HepG2 (cell line): ENCODE results near the gene OR2H1. TPM values are rescaled to one million over a fixed set of nuclear protein-coding genes. Genes with fewer than 3 reads are reported as not detected.

Source experiments
- ATAC-seq: fragments of 200-7000 bp; cut with Tn5 transposase; 3 replicates; pipeline ENCODE4 v1.9.1; 2020; ENCODE audit warnings: mild to moderate bottlenecking, moderate library complexity
- BruUV-seq: library from RNA; stranded (reverse); fragments of 400-500 nt; replicated peaks from 2 replicates; lab custom pipeline; 2021; lab: Mats Ljungman, UMichigan
- CTCF ChIA-PET: fragments of 300-600 bp; formaldehyde crosslinking; extraction: SDS; loops from one replicate; lab custom pipeline; 2021; ENCODE audit warnings: low total read pairs, inconsistent platforms, low intra/inter-chr PET ratio; lab: Yijun Ruan, JAX
- POLR2A ChIA-PET: fragments of 350-600 bp; sonication (Branson Sonifier 250); formaldehyde crosslinking; loops from one replicate; lab custom pipeline; 2020; ENCODE audit warnings: antibody characterized with exemption, inconsistent platforms; lab: Yijun Ruan, JAX
- DNase-seq: peaks from one replicate; pipeline ENCODE4 v3.0.0-alpha.2; 2015; ENCODE audit warnings: low spot score
- FAIRE-seq: peaks from 3 replicates; lab custom pipeline; 2011; peaks lifted over from hg19 to GRCh38; lab: Jason Lieb, UNC
- H2AFZ ChIP-seq: one replicate; pipeline ENCODE4 v1.6.1; 2011; ENCODE audit warnings: low read length, inconsistent platforms
- H3K27ac ChIP-seq: fragments of 300-600 bp; 3 replicates; pipeline ENCODE4 v1.8.0; 2011; ENCODE audit warnings: mixed run types, mild to moderate bottlenecking, mixed read lengths, low read length, inconsistent platforms; ENCODE audit not compliant: insufficient read depth; ENCODE audit errors: extremely low read length
- H3K27me3 ChIP-seq, 2 experiments: fragments of 200-600 bp in 1 of 2; 2 replicates in 1 of 2; 3 replicates in 1 of 2; pipeline versions ENCODE4 v1.6.0 to v1.8.0; 2011; ENCODE audit warnings: low read length in 2 of 2, mild to moderate bottlenecking in 2 of 2, moderate library complexity in 2 of 2, inconsistent platforms in 1 of 2; ENCODE audit not compliant: insufficient read depth in 2 of 2, control insufficient read depth in 1 of 2
- H3K36me3 ChIP-seq, 2 experiments: fragments of 200-600 bp in 1 of 2; replicated peaks in 1 of 2; 2 replicates in 1 of 2; 3 replicates in 1 of 2; pipeline versions ENCODE4 v1.5.1 to v1.8.0; 2011; ENCODE audit warnings: low read length in 2 of 2, inconsistent platforms in 1 of 2; ENCODE audit not compliant: insufficient read depth in 2 of 2, control insufficient read depth in 1 of 2
- H3K4me1 ChIP-seq: 2 replicates; pipeline ENCODE4 v1.5.1; 2012; ENCODE audit warnings: low read length, inconsistent platforms; ENCODE audit not compliant: insufficient read depth
- H3K4me2 ChIP-seq: 2 replicates; pipeline ENCODE4 v1.6.0; 2011; ENCODE audit warnings: low read depth, low read length, inconsistent platforms
- H3K4me3 ChIP-seq, 3 experiments: fragments of 200-600 bp in 1 of 3; sonication (generic), shearing (Covaris generic) in 1 of 3; replicated peaks in 1 of 3; 2 replicates each; pipeline ENCODE4 v1.5.1; 2011 to 2016; ENCODE audit warnings: low read length in 3 of 3, inconsistent platforms in 2 of 3, low read depth in 2 of 3, mild to moderate bottlenecking in 2 of 3, control low read depth in 1 of 3, mixed read lengths in 1 of 3; ENCODE audit not compliant: insufficient read depth in 1 of 3
- H3K79me2 ChIP-seq: one replicate; pipeline ENCODE4 v1.6.1; 2011; ENCODE audit warnings: low read length, inconsistent platforms; ENCODE audit not compliant: insufficient read depth
- H3K9ac ChIP-seq: 2 replicates; pipeline ENCODE4 v1.6.0; 2011; ENCODE audit warnings: mild to moderate bottlenecking, low read depth, low read length, inconsistent platforms; ENCODE audit not compliant: insufficient read depth
- H3K9me3 ChIP-seq: 2 replicates; pipeline ENCODE4 v1.5.1; 2012; ENCODE audit warnings: mild to moderate bottlenecking, low read length
- H4K20me1 ChIP-seq: 2 replicates; pipeline ENCODE4 v1.6.0; 2011; ENCODE audit warnings: inconsistent platforms, mild to moderate bottlenecking, low read length, moderate library complexity; ENCODE audit not compliant: insufficient read depth
- CREB1 ChIP-seq, 2 experiments: fragments of 450-650 bp in 1 of 2; IDR thresholded peaks; 2 replicates each; pipeline ENCODE4 v1.6.1; 2016 to 2017; ENCODE audit warnings: control low read depth in 1 of 2, mild to moderate bottlenecking in 1 of 2, missing compliant biosample characterization in 1 of 2, missing genetic modification characterization in 1 of 2
- IKZF1 ChIP-seq: fragments of 450-650 bp; IDR thresholded peaks from 2 replicates; pipeline ENCODE4 v1.7.1; 2016
- MEF2D ChIP-seq: sonication (generic); formaldehyde crosslinking; IDR thresholded peaks from 2 replicates; pipeline ENCODE4 v1.5.1; 2020; ENCODE audit warnings: mild to moderate bottlenecking, missing genetic modification reagents
- NONO ChIP-seq, 2 experiments: fragments of 450-650 bp in 1 of 2; sonication (generic) in 1 of 2; formaldehyde crosslinking in 1 of 2; IDR thresholded peaks in 1 of 2; conservative IDR thresholded peaks in 1 of 2; 2 replicates each; pipeline versions ENCODE4 v1.6.1 to v1.8.0; 2017 to 2022; ENCODE audit warnings: mild to moderate bottlenecking in 1 of 2, missing genetic modification reagents in 1 of 2, moderate library complexity in 1 of 2
- NR2F1 ChIP-seq, 2 experiments: fragments of 450-650 bp in 1 of 2; formaldehyde crosslinking in 1 of 2; IDR thresholded peaks; 2 replicates each; pipeline versions ENCODE4 v1.5.0 to v1.6.1; 2016 to 2020; ENCODE audit warnings: mild to moderate bottlenecking in 1 of 2, missing compliant biosample characterization in 1 of 2, missing genetic modification reagents in 1 of 2, moderate library complexity in 1 of 2
- ZFY ChIP-seq: sonication (generic); formaldehyde crosslinking; IDR thresholded peaks from 2 replicates; pipeline ENCODE4 v1.4.0; 2020; ENCODE audit warnings: missing genetic modification reagents
- ZNF432 ChIP-seq: sonication (generic); formaldehyde crosslinking; IDR thresholded peaks from 2 replicates; pipeline ENCODE4 v1.5.0; 2020; ENCODE audit warnings: missing genetic modification reagents, mild to moderate bottlenecking, borderline replicate concordance
- ZNF468 ChIP-seq: sonication (generic); formaldehyde crosslinking; IDR thresholded peaks from 2 replicates; pipeline ENCODE4 v1.8.0; 2022; ENCODE audit warnings: mild to moderate bottlenecking, moderate library complexity, missing genetic modification reagents
- ZNF501 ChIP-seq: sonication (generic); formaldehyde crosslinking; IDR thresholded peaks from 2 replicates; pipeline ENCODE4 v1.5.1; 2020; ENCODE audit warnings: mild to moderate bottlenecking, moderate library complexity, missing genetic modification reagents
- ZNF674 ChIP-seq: sonication (generic); formaldehyde crosslinking; IDR thresholded peaks from 2 replicates; pipeline ENCODE4 v1.5.0; 2020; ENCODE audit warnings: low read depth, mild to moderate bottlenecking, missing genetic modification reagents
- ZNF678 ChIP-seq: sonication (generic); formaldehyde crosslinking; IDR thresholded peaks from 2 replicates; pipeline ENCODE4 v1.4.0; 2020; ENCODE audit warnings: mild to moderate bottlenecking, missing genetic modification reagents
- WGBS: methylation state at CpG from one replicate; pipeline ENCODE4 v1.1.6; 2017; ENCODE audit warnings: low lambda C conversion rate; 5-methylcytosine and 5-hydroxymethylcytosine counted together
- in situ Hi-C: cut with HindIII; loops from 2 replicates; pipeline ENCODE4 v1.10.0; 2017; ENCODE audit warnings: low pct_unique_long_range_greater_than_20kb; ENCODE audit not compliant: extremely low pct_ligation_motif_present
- intact Hi-C: fragments of 100-400 bp; cut with micrococcal nuclease; formaldehyde crosslinking; loops from one replicate; pipeline ENCODE4 v1.10.0; 2022; ENCODE audit not compliant: unreplicated experiment
- polyA plus RNA-seq, 8 experiments: library from polyadenylated mRNA; depleted of rRNA in 3 of 8; stranded (reverse) in 7 of 8; unstranded in 1 of 8; fragments of >200 nt; fragmentation: Illumina TruSeq in 4 of 8; extraction: Trizol in 4 of 8; gene quantifications; 2 replicates each; pipeline versions ENCODE4 v1.2.1 to v1.2.3, GENCODE V29; 2011 to 2016; ENCODE audit warnings: low read depth in 4 of 8, missing spikeins in 1 of 8, mixed read lengths in 1 of 8; ENCODE audit not compliant: insufficient read depth in 1 of 8
- total RNA-seq, 5 experiments: library from RNA; depleted of rRNA; stranded (reverse); fragments of >200 nt; fragmentation: Illumina TruSeq; extraction: Trizol; gene quantifications; 2 replicates each; pipeline ENCODE4 v1.2.3, GENCODE V29; 2016; ENCODE audit warnings: low read depth in 1 of 5
- TF ChIP-seq, protein P1 (sequence below): sonication (generic); formaldehyde crosslinking; IDR thresholded peaks from 2 replicates; pipeline ENCODE4 v1.4.0; 2020; ENCODE audit warnings: mild to moderate bottlenecking, missing genetic modification reagents
- TF ChIP-seq, protein P2 (sequence below): sonication (generic); formaldehyde crosslinking; IDR thresholded peaks from 2 replicates; pipeline ENCODE4 v1.4.0; 2020; ENCODE audit warnings: missing genetic modification reagents

OR2H1 gene
- total and polyA plus RNA-seq, 2 of the 13 experiments (the other 11 are each of a cell fraction or from before 2014, with no cell fraction given): 0.15 TPM; not detected in 1

DNA sequence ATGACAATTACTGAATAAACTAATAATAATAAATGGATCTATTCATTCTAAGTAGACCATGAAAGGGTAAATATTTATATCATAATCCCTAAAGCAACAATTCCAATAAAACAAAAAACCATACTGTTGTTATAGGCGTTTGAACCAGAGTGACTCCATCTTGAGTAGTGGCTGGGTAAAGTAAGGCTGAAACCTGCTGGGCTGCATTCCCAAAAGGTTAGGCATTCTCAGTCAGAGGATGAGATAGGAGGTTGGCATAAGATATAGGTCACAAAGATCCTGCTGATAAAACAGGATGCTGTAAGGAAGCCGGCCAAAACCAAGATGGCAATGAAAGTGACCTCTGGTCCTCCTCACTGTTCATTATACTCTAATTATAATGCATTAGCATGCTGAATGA lies 8.3 kb downstream of the OR2H1 start:
- in situ Hi-C loops: no loop called here
- no peaks in the 10 kb centered on the region for H4K20me1 ChIP-seq
- H3K4me1 ChIP-seq: no peaks in the 10 kb centered on the region
- ATAC-seq: no peak
- no peak overlapping the region for H3K27ac ChIP-seq
- H3K9ac ChIP-seq: no peak overlapping the region
- WGBS: 0% methylated on average over 2 of the region's 2 CpGs
- TF ChIP-seq ZNF678 (no peak), NR2F1 (CRISPR knock-in tag; IDR thresholded peaks at IDR 0.05) (no peak), CREB1 (IDR thresholded peaks at IDR 0.05) (no peak), CREB1 (CRISPR knock-in tag; IDR thresholded peaks at IDR 0.05) (no peak), MEF2D (CRISPR knock-in tag) (no peak), NONO (IDR thresholded peaks at IDR 0.05) (no peak), NONO (CRISPR knock-in tag; conservative IDR thresholded peaks at IDR 0.05) (no peak), ZNF501 (CRISPR knock-in tag) (no peak), ZNF674 (CRISPR knock-in tag) (no peak), ZNF432 (CRISPR knock-in tag) (no peak), ZFY (CRISPR knock-in tag) (no peak), IKZF1 (no peak), ZNF468 (CRISPR knock-in tag) (no peak)
- TF ChIP-seq, protein P1, sequence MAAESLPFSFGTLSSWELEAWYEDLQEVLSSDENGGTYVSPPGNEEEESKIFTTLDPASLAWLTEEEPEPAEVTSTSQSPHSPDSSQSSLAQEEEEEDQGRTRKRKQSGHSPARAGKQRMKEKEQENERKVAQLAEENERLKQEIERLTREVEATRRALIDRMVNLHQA (CRISPR knock-in tag): no peak
- TF ChIP-seq, protein P2, sequence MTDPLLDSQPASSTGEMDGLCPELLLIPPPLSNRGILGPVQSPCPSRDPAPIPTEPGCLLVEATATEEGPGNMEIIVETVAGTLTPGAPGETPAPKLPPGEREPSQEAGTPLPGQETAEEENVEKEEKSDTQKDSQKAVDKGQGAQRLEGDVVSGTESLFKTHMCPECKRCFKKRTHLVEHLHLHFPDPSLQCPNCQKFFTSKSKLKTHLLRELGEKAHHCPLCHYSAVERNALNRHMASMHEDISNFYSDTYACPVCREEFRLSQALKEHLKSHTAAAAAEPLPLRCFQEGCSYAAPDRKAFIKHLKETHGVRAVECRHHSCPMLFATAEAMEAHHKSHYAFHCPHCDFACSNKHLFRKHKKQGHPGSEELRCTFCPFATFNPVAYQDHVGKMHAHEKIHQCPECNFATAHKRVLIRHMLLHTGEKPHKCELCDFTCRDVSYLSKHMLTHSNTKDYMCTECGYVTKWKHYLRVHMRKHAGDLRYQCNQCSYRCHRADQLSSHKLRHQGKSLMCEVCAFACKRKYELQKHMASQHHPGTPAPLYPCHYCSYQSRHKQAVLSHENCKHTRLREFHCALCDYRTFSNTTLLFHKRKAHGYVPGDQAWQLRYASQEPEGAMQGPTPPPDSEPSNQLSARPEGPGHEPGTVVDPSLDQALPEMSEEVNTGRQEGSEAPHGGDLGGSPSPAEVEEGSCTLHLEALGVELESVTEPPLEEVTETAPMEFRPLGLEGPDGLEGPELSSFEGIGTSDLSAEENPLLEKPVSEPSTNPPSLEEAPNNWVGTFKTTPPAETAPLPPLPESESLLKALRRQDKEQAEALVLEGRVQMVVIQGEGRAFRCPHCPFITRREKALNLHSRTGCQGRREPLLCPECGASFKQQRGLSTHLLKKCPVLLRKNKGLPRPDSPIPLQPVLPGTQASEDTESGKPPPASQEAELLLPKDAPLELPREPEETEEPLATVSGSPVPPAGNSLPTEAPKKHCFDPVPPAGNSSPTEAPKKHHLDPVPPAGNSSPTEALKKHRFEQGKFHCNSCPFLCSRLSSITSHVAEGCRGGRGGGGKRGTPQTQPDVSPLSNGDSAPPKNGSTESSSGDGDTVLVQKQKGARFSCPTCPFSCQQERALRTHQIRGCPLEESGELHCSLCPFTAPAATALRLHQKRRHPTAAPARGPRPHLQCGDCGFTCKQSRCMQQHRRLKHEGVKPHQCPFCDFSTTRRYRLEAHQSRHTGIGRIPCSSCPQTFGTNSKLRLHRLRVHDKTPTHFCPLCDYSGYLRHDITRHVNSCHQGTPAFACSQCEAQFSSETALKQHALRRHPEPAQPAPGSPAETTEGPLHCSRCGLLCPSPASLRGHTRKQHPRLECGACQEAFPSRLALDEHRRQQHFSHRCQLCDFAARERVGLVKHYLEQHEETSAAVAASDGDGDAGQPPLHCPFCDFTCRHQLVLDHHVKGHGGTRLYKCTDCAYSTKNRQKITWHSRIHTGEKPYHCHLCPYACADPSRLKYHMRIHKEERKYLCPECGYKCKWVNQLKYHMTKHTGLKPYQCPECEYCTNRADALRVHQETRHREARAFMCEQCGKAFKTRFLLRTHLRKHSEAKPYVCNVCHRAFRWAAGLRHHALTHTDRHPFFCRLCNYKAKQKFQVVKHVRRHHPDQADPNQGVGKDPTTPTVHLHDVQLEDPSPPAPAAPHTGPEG (CRISPR knock-in tag): no peak
- DNase-seq: no peak
- FAIRE-seq: no peak
- ChIA-PET POLR2A (no interaction called here), CTCF (no interaction called here)
- no peaks in the 10 kb centered on the region for H3K79me2 ChIP-seq
- H3K4me2 ChIP-seq: no peak overlapping the region
- H3K27me3 ChIP-seq: no peaks in the 10 kb centered on the region; a peak in 1 of 5 replicates
- intact Hi-C loops: no loop called here
- H3K9me3 ChIP-seq: no peaks in the 10 kb centered on the region
- BruUV-seq: no TSS peak
- H3K4me3 ChIP-seq: no peak overlapping the region
- H2AFZ ChIP-seq: no peak overlapping the region
- no peaks in the 10 kb centered on the region for H3K36me3 ChIP-seq
